Islet of Langerhans (tissue), 1 donor: ENCODE measurements around the gene ZDHHC8.

Source experiments
- FAIRE-seq: peaks from one replicate; lab custom pipeline; 2011; peaks lifted over from hg19 to GRCh38; lab: Jason Lieb, UNC

ZDHHC8 gene

GRCh38 chr22:20096574-20097420 is 34.8 kb upstream of the ZDHHC8 start:
- no peak for FAIRE-seq

GRCh38 chr22:20099099-20099711 is 32.4 kb upstream of the ZDHHC8 start:
- no peak for FAIRE-seq

DNA sequence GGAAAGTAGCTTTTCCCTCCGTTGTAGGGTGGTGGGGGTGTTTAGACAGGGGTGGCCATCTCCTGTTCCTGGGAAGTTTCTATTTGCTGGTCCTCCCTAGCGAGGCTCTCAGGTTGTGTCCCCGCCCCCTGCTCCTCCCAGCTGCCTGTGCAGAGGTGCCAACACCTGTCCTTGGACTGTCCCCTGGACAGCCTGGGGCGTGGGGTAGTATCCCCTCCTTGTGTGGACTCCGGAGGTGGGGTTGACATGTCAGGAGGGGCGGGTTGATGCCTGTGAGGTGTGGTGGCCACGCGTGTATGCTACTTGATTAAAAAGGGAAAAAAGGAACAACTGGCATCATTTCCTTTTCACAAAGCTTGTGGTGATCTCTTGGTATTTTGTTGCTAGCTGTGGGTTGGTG is 30.0 kb upstream of the ZDHHC8 start:
- FAIRE-seq: no peak

GRCh38 chr22:20102203-20102780 is 29.3 kb upstream of the ZDHHC8 start:
- FAIRE-seq: no peak

DNA sequence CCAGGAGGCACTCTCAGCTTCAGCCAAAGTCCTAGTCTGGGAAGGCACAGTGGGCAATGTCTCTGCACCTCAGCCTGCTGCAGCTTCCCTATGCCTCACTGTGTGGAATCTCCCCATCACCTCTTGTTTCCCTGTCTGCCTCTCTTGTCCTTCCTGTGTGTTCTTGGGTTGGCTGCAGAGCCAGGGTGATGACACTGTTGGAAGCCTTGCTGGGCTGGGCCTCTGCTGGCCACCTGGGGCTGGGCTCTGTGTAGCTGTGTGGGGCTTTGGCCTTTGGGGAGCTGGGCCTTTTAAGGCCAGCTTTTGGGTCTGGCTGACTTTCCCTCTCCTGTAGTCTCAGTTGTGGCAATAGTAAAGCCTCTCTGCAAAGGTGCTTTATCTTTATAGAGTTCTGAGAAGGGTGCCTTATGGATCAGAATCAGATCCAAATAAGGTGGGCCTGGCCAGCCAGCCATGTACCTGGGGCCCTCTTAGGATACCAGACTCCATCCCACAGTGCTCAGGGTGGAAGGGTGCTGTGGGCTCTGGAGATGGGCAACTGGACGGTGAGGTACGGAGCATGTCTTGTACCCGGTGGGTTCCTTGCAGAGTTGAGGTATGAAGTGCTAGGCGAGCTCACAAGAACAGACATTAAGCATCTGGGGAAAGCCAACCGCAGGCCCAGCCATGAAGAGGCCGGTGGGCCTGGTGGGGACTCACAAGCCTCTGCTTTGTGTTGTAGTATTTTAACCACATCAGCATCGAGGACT is 26.0 kb upstream of the ZDHHC8 start:
- FAIRE-seq: no peak

- no peak for FAIRE-seq
Observed at GRCh38 chr22:20106205-20106848, 25.3 kb upstream of the ZDHHC8 start.

DNA sequence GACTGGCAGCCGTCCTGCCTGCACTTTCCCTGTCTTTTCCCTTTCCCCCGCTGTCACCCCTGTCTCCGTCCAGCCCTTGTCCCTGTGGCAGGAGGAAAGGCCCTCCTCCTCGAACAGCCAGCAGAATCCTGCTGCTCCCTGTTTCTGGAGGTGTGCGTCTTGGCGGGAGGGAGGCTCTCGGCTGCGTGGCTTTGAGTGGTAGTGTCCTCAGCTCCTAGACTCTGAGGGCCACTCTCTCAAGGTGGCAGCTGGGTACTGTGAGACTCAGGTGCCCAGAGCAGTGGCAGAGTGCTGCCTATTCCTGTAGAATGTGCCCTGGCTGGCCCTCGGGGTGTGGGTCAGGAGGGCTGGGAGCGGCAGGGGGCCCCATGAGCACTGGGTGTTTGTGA is 24.8 kb upstream of the ZDHHC8 start:
- no peak for FAIRE-seq

DNA sequence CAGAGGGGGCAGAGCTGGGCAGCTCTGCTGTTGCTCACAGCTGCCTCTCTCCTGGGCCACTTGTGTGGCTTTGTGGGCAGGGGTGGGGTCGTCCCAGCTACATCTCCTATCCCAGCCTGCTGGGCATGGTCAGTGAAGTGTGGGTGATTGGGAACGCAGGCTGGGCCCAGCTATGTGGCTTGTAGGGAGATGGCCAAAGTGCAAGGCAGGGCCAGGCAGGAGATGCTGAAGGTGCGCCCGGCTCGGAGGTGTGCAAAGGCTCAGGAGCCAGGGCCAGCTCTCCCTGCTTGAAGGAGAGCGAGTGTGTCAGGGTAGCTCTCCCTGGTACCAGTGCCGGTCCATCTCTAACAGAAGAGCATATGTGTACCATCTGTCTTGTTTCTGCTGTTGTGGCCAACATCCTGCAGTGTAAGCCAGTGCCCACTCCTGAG is 24.1 kb upstream of the ZDHHC8 start:
- FAIRE-seq: no peak

DNA sequence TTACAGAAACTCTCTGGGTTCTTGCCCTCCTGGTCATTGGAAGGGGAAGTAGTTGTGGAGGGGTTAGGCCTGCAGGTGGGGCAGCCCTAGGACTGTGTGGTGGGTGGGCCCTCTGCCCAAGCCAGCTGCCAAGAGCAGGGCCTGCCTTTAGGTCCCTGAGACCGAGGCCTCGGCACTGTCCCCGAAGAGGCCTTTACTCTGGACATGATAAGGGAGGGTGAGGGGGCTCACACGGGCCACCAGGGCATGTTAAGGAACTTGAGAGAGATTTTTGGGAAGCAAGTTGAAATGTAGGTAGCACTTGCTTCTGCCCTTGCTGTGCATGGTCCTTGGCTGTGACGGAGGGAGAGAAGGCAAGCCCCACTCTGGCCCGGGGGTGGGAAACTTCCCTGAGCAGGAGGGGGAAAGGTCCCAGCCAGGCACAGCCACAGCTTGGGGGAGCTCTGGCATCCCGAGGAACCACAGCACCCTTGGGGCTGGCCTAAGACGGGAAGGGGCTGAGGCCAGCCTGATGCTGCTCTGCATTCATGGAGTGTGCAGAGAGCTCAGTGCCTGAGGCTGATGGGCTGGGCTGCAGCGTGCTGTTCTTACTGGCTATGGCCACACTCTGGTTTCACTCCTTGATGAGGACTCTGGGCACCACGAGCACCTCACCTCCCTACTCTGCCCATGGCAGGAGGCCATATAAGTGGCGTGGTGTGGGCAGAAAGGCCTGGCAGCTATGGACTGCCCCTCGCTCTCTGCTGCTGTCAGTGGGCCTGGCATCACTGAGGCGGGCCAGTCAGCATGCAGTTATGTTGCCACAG is 23.4 kb upstream of the ZDHHC8 start:
- FAIRE-seq: no peak

DNA sequence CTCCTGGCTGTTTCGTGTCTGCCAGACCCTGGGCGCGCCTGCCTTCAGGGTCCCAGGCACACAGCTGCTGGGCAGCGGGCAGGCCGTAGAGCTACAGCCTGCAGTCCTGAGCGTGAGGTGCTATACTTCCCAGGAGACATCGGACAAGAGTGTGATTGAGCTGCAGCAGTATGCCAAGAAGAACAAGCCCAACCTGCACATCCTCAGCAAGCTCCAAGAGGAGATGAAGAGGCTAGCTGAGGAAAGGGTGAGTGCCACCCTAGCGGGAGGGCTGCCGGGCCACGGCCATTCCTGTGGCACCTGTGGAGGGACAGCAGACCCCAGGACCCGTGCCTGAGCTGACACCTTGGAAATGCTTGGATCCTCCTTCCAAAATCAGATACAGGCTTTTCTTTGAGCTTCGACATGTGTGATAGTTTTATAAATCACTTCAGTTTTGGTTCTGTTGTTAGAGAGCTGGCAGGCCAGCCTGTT is 22.8 kb upstream of the ZDHHC8 start:
- FAIRE-seq: no peak

GRCh38 chr22:20109411-20110358 is 21.9 kb upstream of the ZDHHC8 start:
- FAIRE-seq: no peak

DNA sequence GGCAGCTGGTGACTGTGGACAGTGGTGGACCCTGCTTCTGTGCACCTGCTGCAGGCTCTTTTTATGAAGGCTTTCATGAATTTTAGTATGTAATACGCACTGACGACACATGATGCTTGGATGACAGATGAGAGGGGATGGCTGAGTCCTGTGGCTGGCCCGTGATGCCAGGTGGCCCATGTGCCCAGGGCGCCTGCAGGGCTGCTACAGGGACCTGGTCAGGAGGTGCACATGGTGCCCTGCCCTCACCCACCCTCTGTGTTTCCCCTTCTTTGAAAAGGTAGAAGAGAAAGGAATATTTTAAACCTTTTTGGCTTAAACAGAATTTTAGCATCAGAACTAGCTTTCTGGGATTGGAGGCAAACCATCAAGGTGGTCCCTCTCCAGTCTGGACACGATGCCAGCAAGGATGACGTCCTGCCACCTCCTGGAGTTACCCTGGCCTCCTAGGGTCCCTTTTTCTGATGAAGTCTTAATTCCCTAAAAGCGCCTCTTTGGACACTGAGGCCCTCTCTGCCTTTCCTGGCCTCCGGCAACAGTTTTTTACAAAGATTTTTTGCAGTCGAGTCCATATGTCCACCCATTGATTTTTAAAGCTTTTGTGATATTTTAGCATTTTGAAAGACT is 21.1 kb upstream of the ZDHHC8 start:
- FAIRE-seq: no peak

DNA sequence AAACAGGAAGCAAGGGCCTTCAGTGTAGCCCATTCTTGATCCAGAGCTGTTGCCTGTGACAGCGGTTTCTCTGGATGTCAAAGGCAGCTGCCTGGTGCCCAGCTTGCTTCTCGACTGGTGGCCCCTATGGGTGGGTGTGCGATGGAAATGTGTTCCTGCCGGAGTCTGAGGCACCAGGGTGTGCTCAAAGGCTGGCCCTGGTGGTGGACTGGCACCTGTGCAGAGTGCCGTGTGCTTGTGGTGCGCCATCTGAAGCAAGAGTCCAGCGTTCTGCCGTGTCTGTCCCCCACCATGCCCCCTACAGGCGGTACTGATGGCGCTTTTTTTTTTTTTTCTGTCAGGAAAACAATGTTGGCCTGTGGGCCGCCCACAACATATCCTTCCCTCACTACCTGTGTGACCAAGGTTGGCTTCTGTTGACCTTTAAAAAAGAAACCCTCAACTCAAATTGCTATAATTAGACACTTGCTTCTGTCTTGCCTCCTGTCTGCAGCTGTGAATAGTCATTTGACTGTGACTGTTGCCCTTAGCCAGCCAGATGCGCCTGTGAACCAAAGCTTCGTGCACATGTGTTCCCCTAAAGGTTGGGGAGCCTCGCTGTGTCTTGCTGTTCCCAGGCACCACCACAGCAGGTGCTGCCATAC is 20.4 kb upstream of the ZDHHC8 start:
- no peak for FAIRE-seq

DNA sequence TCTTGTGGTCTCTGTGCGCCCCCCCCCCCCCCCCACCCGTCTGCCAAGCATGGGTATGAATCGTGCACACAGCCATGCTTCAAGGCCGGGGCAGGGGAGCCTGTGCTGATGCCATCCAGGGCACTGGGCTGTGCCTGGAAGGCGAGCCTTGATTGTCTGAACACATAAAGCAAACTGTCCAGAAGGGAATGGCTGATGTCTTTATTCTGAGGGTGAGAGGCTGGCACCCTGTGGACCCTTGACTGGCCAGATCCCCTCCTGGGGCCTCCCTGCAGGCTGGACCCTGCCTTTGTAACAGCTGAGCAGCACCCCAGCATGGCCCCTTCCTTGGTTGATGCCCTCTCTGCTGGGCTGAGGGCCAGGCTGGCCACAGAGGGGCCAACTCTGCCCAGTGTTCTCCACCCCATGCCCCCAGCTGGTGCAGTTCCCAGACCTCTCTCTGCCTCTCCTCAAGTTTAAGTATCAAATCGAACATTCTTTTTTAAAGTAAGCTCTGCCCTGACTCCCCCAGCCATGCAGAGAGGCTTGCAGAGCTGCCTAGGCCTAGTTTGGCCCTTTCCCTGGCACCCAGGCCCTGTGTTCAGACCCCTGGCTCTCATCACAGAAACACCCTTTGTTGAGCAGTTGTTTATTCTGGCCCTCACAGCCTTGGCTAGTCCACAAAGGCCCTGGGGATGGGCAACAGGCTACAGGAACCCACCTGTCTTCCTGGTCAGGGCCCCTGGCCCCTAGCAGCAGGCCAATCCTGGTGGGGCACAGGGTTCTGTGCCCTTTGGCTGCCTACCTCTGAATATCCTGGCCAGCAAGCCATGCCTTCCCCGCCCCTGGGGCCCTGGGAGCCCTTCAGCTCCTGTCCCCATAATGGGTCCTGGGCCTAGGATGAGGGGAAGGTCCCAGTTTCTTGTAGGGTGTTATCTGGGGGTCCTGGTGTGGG is 19.6 kb upstream of the ZDHHC8 start:
- no peak for FAIRE-seq

DNA sequence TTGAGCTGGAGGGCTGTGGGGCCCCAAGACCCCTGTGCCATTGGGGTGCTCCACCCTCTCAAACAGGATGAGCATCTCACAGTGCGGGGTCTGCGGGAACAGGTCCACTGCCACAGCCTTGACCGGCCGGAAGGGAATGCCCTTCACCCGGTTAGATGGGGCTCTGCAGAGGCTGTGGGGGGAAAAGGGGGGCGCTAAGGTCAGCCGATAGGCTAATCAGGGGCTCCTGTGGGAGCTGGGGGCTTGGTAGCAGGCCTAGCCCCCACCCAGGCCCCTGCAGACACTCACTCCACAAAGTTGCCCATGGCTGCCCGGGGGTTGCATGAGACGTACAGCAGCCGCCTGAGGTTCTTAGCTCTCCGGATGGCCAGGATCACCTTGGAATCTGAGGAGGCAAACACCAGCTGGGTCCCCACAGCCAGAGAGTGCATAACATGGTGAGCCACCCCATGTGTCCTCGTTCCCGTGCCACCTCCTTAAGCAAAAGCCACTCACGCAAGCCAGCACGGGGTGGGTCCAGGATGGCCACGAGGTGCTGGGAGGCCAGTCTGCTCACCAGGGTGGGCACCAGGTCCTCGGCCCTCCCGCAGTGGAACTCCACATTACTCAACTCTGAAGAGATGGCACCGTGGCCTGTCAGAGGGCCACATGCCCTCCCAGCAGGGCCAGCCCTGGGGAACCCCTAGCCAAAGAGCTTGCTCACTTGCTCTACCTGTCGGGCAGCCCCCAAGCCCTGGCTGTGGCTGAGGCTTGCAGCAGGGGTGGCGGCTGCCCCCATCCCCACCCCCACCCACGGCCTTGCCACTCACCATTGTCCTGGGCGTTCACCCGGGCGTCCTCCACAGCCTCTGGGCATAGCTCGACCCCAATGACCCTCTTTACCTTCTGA is 18.7 kb upstream of the ZDHHC8 start:
- no peak for FAIRE-seq

GRCh38 chr22:20113551-20114310 is 17.9 kb upstream of the ZDHHC8 start:
- FAIRE-seq: no peak
